ENCODE results near the gene CAMSAP1. TPM values are rescaled to one million over a fixed set of nuclear protein-coding genes. Genes with fewer than 3 reads are reported as not detected.
"Not testable (repeated sequence)": the region's sequence is repeated elsewhere in the genome, so short reads cannot be mapped to it uniquely, and the experiment has no call there.

CAMSAP1 gene
- polyA plus RNA-seq, 1 donor from 2014 or later, result 2.7 TPM

GRCh38 chr9:135919318-135919890 is 12.1 kb upstream of the CAMSAP1 start:
- Mint-ChIP-seq H3K4me1 (peaks cover 9 to 12% (median 9%) of the 10 kb centered on the region in 3 donors), H3K27ac (no peak overlapping the region), H3K27me3 (no peaks in the 10 kb centered on the region), H3K4me3 (no peak overlapping the region), H3K9me3 (peaks cover 9 to 19% (median 13%) of the 10 kb centered on the region in 3 donors), H3K36me3 (peaks cover 13% of the 10 kb centered on the region)

- H3K36me3 Mint-ChIP-seq, result peaks cover 22% of the 10 kb centered on the region
- peak overlapping the region in 1 of 4 donors; percentile 17 for H3K4me3 Mint-ChIP-seq
- H3K27me3 Mint-ChIP-seq, H3K27ac Mint-ChIP-seq: not testable (repeated sequence)
- H3K4me1 Mint-ChIP-seq, result peaks cover 12 to 17% (median 15%) of the 10 kb centered on the region in 3 donors
- peaks cover 11 to 22% (median 15%) of the 10 kb centered on the region in 3 donors for H3K9me3 Mint-ChIP-seq
Observed at GRCh38 chr9:135916227-135916626, 8.9 kb upstream of the CAMSAP1 start.

- Mint-ChIP-seq H3K4me3 (no peak overlapping the region), H3K27me3 (no peaks in the 10 kb centered on the region), H3K27ac (no peak overlapping the region), H3K36me3 (peaks cover 32% of the 10 kb centered on the region), H3K9me3 (peaks cover 11 to 22% (median 15%) of the 10 kb centered on the region in 3 donors), H3K4me1 (peaks cover 17 to 27% (median 21%) of the 10 kb centered on the region in 3 donors)
Observed at GRCh38 chr9:135914921-135915320, 7.6 kb upstream of the CAMSAP1 start.

- Mint-ChIP-seq H3K4me1 (peaks cover 19 to 28% (median 25%) of the 10 kb centered on the region in 3 donors), H3K36me3 (peaks cover 31% of the 10 kb centered on the region)
- not testable (repeated sequence) for H3K27me3 Mint-ChIP-seq, H3K27ac Mint-ChIP-seq, H3K9me3 Mint-ChIP-seq, H3K4me3 Mint-ChIP-seq
Observed at GRCh38 chr9:135911233-135911632, 3.9 kb upstream of the CAMSAP1 start.

- Mint-ChIP-seq H3K9me3 (peaks cover 4 to 7% (median 5%) of the 10 kb centered on the region in 3 donors), H3K36me3 (peaks cover 26% of the 10 kb centered on the region), H3K4me3 (peak overlapping the region in 1 of 4 donors; percentile 10), H3K27ac (no peak overlapping the region), H3K27me3 (no peaks in the 10 kb centered on the region), H3K4me1 (peaks cover 23 to 33% (median 26%) of the 10 kb centered on the region in 3 donors)
Observed at GRCh38 chr9:135910757-135911156, 3.4 kb upstream of the CAMSAP1 start.

GRCh38 chr9:135910216-135910615 is 2.9 kb upstream of the CAMSAP1 start:
- Mint-ChIP-seq H3K27me3 (no peaks in the 10 kb centered on the region), H3K4me1 (peaks cover 28 to 38% (median 31%) of the 10 kb centered on the region in 3 donors), H3K27ac (peak overlapping the region; percentile 33 to 53 (median 48)), H3K9me3 (peaks cover 2 to 5% (median 3%) of the 10 kb centered on the region in 3 donors), H3K36me3 (peaks cover 23% of the 10 kb centered on the region), H3K4me3 (peak overlapping the region in 3 of 4 donors; percentile 45 to 81 (median 67))

- peaks cover 31 to 42% (median 35%) of the 10 kb centered on the region in 3 donors for H3K4me1 Mint-ChIP-seq
- peaks cover 20% of the 10 kb centered on the region for H3K36me3 Mint-ChIP-seq
- H3K9me3 Mint-ChIP-seq, result peaks cover 2 to 3% (median 2%) of the 10 kb centered on the region in 3 donors
- no peaks in the 10 kb centered on the region for H3K27me3 Mint-ChIP-seq
- H3K27ac Mint-ChIP-seq, result peak overlapping the region in 2 of 3 donors; percentile 49 to 76
- H3K4me3 Mint-ChIP-seq, result peak overlapping the region; percentile 75 to 88 (median 79)
Observed at GRCh38 chr9:135909371-135909770, 2.0 kb upstream of the CAMSAP1 start.

GRCh38 chr9:135908754-135909204 is 1.4 kb upstream of the CAMSAP1 start:
- Mint-ChIP-seq H3K4me3 (peak overlapping the region; percentile 75 to 88 (median 79)), H3K36me3 (peaks cover 18% of the 10 kb centered on the region), H3K9me3 (peaks cover under 1 to 3% (median 2%) of the 10 kb centered on the region in 3 donors), H3K4me1 (peaks cover 31 to 44% (median 35%) of the 10 kb centered on the region in 3 donors), H3K27me3 (no peaks in the 10 kb centered on the region), H3K27ac (peak overlapping the region; percentile 1 to 76 (median 49))

GRCh38 chr9:135908093-135908753 is 877 bp upstream of the CAMSAP1 start:
- Mint-ChIP-seq H3K27ac (peak overlapping the region; percentile 49 to 76 (median 76)), H3K9me3 (peaks cover 0 to 3% (median 0%) of the 10 kb centered on the region in 3 donors), H3K27me3 (no peaks in the 10 kb centered on the region), H3K36me3 (peaks cover 15% of the 10 kb centered on the region), H3K4me1 (peaks cover 35 to 46% (median 35%) of the 10 kb centered on the region in 3 donors), H3K4me3 (peak overlapping the region; percentile 75 to 88 (median 79))

- no peak overlapping the region for H3K27ac Mint-ChIP-seq
- peak overlapping the region in 1 of 4 donors; percentile 57 for H3K4me3 Mint-ChIP-seq
- H3K4me1 Mint-ChIP-seq, result peaks cover 38 to 46% (median 39%) of the 10 kb centered on the region in 3 donors
- no peaks in the 10 kb centered on the region for H3K27me3 Mint-ChIP-seq
- peaks cover 15% of the 10 kb centered on the region for H3K36me3 Mint-ChIP-seq
- H3K9me3 Mint-ChIP-seq, result peaks cover 0 to 3% (median 0%) of the 10 kb centered on the region in 3 donors
Observed at GRCh38 chr9:135907006-135907430, 328 bp downstream of the CAMSAP1 start.

GRCh38 chr9:135906291-135907005 is 898 bp downstream of the CAMSAP1 start:
- H3K4me3 Mint-ChIP-seq, result peak overlapping the region; percentile 84 to 98 (median 92)
- H3K27me3 Mint-ChIP-seq, result no peaks in the 10 kb centered on the region
- no peaks in the 10 kb centered on the region for H3K9me3 Mint-ChIP-seq
- peaks cover 11% of the 10 kb centered on the region for H3K36me3 Mint-ChIP-seq
- H3K27ac Mint-ChIP-seq, result peak overlapping the region in 2 of 3 donors; percentile 58 to 78
- H3K4me1 Mint-ChIP-seq, result peaks cover 38 to 44% (median 42%) of the 10 kb centered on the region in 3 donors

- Mint-ChIP-seq H3K9me3 (no peaks in the 10 kb centered on the region), H3K27ac (peak overlapping the region in 2 of 3 donors; percentile 58 to 78)
Observed at GRCh38 chr9:135905380-135906258, 1.7 kb downstream of the CAMSAP1 start.

GRCh38 chr9:135903786-135904520 is 3.4 kb downstream of the CAMSAP1 start:
- peak overlapping the region in 1 of 4 donors; percentile 63 for H3K4me3 Mint-ChIP-seq
- no peaks in the 10 kb centered on the region for H3K9me3 Mint-ChIP-seq
- H3K36me3 Mint-ChIP-seq, result peaks cover 7% of the 10 kb centered on the region
- H3K4me1 Mint-ChIP-seq, result peaks cover 34 to 37% (median 34%) of the 10 kb centered on the region in 3 donors
- no peaks in the 10 kb centered on the region for H3K27me3 Mint-ChIP-seq
- H3K27ac Mint-ChIP-seq, result no peak overlapping the region

More at GRCh38 chr9:135905380-135906258, 1.7 kb downstream of the CAMSAP1 start:
- peaks cover 6% of the 10 kb centered on the region for H3K36me3 Mint-ChIP-seq
- peaks cover 36 to 39% (median 39%) of the 10 kb centered on the region in 3 donors for H3K4me1 Mint-ChIP-seq
- peak overlapping the region; percentile 84 to 98 (median 92) for H3K4me3 Mint-ChIP-seq
- H3K27me3 Mint-ChIP-seq, result no peaks in the 10 kb centered on the region
